HG03196 (cell line): ENCODE data around the gene TRIM21.
"Not testable (repeated sequence)": the region's sequence is repeated elsewhere in the genome, so short reads cannot be mapped to it uniquely, and the experiment has no call there.

Experiments
- ATAC-seq: cut with Tn5 transposase; IDR thresholded peaks from one replicate; pipeline ENCODE4 v1.9.1; 2021; ENCODE audit not compliant: unreplicated experiment

Gene TRIM21

DNA sequence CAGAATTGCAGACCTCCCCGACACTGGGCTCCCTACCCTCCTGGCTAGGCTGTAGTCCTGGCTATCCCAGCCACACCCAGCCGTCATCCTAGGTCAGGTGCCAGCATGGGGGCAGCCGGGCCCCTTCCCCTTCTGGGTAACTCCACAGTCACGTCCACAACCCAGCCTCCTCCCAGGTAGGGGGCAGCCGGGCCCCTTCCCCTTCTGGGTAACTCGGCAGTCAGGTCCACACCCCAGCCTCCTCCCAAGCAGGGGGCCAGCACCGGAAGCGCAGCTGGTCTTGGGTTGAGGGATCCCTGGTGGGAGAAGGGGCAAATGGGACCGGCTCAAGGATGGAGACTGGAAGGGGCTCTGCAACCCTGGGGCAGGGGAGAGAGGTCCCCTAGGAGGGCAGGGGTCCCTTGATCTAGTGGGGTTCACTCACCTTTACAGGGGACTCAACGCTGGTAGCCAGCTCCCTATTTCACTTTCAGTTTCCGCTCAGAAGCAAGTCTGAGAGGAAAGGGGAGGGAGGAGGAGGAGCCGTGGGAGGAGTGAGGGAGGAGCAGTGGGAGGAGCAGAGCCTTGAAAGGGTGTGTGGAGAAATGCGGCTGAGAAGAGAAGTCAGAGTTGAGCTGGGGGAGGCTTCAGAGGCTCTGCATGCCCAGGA, at the start of gene TRIM21:
Gene TRIM21, minus strand, starts transcription at position 494 of the 649 bp plus-strand sequence. CDS start 3,293 bp downstream, outside the sequence.
- ATAC-seq: peak; percentile 100

GRCh38 chr11:4441515-4441914, 48.0 kb upstream of the TRIM21 start:
- ATAC-seq: no peak

DNA sequence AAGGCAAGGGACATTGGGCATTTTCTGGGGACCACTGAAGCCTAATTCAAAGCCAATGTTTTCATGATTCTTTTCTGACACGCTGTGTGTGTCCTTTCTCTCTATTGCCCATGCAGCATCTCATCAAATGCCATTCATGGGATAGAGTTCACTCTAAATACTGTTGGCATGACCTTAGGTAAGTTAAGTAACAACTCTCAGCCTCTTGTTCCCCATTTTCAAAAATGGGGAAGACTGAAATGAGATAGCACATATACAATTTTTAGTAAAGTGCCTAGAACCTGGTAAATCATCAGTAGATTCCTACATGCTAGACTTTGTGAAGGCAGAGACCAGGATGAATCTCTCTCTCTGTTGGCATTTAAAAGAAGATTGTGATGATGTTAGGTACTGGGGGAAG, 42.9 kb upstream of the TRIM21 start:
- no peak for ATAC-seq

DNA sequence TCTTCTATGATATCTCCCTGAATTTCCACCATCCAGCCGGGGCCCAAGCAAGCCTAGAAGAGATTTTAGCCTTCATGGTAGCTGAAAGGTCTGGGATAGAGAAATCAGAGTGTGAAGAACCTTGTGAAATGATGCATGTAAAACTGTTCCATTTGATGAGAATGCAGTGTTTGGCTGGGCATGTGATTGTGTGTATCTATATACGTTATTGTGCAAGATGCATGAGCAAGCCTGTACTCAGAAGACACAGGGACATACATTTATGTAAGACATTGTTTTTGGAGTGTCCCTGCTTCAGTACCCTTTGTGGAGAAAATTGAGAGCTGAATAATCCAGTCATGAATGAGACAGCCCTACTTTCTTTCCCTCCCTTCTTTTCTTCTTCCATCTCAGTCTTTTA, 40.4 kb upstream of the TRIM21 start:
- no peak for ATAC-seq

DNA sequence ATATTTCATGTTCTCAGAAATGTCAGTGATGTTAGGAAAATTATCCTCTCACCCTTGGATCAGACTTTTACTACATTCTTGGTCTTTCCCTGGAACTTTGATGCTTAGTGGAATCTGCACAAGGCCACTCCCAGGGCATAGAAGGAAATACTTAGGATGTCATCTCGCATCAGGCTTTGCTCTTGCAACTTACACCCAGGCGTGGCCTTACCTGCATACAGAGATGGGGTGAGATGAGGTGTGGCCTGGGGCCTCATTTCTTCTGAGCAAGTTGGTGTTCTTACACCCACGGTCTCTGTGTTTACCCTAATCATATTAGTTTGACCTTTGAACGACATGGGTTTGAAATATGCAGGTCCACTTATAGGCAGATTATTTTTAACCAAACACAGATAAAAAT, 36.5 kb upstream of the TRIM21 start:
- no peak for ATAC-seq

DNA sequence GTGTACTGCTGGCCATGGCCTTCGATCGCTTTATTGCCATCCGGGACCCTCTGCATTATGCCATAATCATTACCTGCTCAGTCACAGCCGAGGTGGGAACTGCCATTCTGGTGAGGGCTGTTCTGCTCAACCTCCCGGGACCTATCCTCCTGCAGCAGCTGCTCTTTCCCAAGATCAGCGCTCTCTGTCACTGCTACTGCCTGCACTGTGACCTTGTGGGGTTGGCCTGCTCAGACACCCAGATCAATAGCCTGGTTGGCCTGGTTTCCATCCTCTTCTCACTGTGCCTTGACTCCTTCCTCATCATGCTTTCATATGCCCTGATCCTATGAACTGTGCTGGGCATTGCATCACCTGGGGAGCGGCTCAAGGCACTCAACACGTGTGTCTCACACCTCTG, 24.9 kb upstream of the TRIM21 start:
- ATAC-seq: no peak

DNA sequence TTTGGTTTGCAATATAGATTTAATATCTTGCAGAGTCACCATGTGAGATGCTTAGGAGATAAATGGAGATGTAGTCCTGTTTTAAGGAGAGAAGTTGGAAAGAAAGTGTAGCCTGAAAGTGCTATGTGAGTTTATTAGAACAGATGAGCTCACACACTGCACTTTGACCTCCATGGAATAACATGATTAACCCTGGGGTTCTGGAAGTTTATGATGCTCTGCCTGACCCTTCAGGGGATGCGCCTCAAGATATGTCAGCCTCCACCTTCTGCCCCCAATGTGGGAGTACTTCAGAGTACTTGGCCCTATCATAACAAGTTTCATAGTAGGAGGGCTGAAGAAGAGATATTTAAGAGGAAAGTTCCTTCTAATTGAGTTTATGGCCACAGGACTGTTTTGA, 23.3 kb upstream of the TRIM21 start:
- ATAC-seq: no peak

DNA sequence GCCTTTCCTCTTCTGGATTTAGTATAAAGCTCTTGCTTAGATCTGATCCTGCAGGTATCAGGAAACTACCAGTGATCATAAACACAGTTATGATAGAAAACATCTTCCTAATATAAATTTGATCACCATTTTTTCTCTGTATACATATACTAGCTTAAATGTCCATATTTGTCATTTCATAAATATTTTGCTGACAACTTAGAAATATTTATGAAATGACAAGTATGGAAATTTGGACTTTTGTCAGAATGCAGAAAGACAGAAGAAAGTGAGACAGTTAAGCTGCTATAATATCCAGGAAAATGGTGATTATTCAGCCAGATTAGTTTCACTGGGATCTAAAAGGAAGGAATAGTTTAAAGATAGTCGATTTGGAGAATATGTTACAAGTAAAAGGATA, 22.8 kb upstream of the TRIM21 start:
- no peak for ATAC-seq

DNA sequence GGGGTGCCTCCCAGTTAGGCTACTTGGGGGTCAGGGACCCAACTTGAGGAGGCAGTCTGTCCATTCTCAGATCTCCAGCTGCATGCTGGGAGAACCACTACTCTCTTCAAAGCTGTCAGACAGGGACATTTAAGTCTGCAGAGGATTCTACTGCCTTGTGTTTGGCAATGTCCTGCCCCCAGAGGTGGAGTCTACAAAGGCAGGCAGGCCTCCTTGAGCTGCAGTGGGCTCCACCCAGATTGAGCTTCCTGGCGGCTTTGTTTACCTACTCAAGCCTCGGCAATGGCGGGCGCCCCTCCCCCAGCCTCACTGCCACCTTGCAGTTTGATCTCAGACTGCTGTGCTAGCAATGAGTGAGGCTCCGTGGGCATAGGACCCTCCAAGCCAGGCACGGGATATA, 12.7 kb upstream of the TRIM21 start:
- ATAC-seq: not testable (repeated sequence)

GRCh38 chr11:4393858-4394223, 339 bp upstream of the TRIM21 start:
- ATAC-seq: no peak

DNA sequence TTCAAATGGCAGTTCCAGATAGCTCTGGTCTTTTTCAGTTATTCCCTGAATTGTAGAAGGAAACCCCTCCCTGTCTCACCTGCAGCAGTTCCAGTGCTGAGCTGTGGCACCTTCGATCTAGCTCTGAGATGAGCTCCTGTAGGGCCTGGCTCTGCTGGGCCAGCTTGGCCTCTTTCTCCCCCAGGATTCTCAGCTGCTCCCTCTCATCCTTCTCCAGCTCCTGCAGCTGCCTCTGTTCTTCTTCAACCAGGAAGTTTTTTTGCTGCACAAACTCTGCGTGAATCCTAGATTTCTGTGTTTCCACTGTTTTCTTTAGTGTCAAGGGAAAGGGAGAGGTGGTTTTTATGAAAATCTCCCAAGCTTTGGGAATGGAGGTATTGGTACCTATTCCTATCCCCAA, 5.3 kb downstream of the TRIM21 start:
- ATAC-seq: no peak

DNA sequence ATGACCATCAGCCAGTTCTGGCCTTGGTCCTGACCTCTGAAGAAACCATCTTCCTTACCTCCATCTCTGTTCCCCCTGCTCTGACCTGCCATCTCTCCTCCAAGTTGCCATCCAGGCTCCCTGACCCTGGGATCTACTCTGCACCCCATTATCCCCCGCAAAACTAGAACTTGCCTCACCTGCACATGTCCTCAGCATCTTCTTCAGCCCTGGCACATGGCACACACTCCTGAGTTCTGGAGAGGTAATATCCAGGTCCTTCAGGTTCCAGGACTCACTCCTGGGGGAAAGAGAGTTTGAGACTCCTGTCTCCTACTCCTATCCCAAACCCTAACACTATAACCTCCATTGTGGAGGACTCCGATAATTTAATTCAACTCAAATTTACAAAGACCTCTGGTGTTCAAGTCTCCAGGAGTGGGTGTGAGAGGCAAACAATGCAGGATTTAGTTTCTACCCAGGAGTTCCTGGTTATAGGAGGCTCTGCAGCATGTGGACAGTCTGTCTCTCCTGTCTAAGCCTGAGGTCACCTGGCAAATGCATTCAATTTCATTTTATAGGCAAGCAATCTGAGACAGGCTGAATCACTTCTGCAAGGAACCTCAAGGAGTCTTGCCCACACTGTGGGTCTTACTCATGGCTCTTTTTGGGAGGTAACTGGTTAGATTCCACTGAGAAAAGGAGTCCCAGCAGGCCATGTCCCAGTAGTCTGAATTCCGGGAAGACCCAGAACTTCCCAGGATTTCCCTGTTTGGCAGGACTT, 7.3 kb downstream of the TRIM21 start:
- ATAC-seq: no peak

- ATAC-seq: no peak
Observed at GRCh38 chr11:4381901-4382300, 11.6 kb downstream of the TRIM21 start.

GRCh38 chr11:4375431-4376140, 17.9 kb downstream of the TRIM21 start:
- ATAC-seq: no peak

- no peak for ATAC-seq
Observed at GRCh38 chr11:4370166-4370565, 23.3 kb downstream of the TRIM21 start.

DNA sequence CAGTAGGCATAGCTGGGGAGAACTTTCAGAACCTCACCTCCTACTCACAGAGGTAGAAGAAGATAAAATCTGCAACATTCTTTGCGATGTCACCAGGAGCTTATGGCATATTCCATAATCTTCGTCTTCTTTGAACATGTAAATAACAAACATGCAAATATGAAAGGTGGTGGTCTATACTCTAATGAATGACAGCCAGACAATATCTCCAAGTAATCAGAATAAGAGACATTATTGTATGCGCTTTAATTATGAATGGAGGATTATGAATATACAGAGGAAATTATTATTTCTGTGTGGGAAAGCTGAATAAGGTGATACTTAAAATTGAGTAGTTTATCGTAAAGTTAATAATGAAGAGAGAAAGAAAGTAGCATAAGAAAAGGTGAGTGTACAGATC, 25.2 kb downstream of the TRIM21 start, which contains the start of gene OR52B4:
Gene OR52B4, minus strand, starts transcription at position 101 of the 400 bp plus-strand sequence. Its CDS starts 91 bp downstream, at position 10.
- ATAC-seq: no peak

- not testable (repeated sequence) for ATAC-seq
Observed at GRCh38 chr11:4348142-4348541, 45.4 kb downstream of the TRIM21 start.

GRCh38 chr11:4345366-4345765, 48.1 kb downstream of the TRIM21 start:
- ATAC-seq: not testable (repeated sequence)
